ENCODE measurements around the gene CHRD. TPM values are rescaled to one million over a fixed set of nuclear protein-coding genes. Genes with fewer than 3 reads are reported as not detected.
A peak's percentile ranks its signal among the peaks of the same experiment; 100 is the strongest.

Gene CHRD
- total RNA-seq, 4 donors from 2014 or later: 0.11 to 10.7 (median 2.8) TPM

GRCh38 chr3:184371570-184372018 is 8.3 kb upstream of the CHRD start:
- Histone ChIP-seq H3K27ac (no peak overlapping the region), H3K4me3 (no peak overlapping the region), H3K27me3 (peaks cover 0 to 31% (median 0%) of the 10 kb centered on the region in 4 donors), H3K4me1 (peaks cover 0 to 20% (median 6%) of the 10 kb centered on the region in 3 donors), H3K9me3 (no peaks in the 10 kb centered on the region), H3K36me3 (peaks cover 0 to 40% (median 10%) of the 10 kb centered on the region in 3 donors)
- WGBS, 2 donors: 39 to 46% methylated on average over 5 of the region's 5 CpGs
- intact Hi-C loops (cut with DNase I): loop anchor here (10.0 kb wide), 2 partner anchors 143 to 173 kb away; no protein-coding TSS in a partner anchor
- peak; percentile 6 for DNase-seq
- TF ChIP-seq CTCF (IDR thresholded peaks at IDR 0.05) (peak; percentile 66 to 96 (median 92)), POLR2A (IDR thresholded peaks at IDR 0.05) (no peak)

GRCh38 chr3:184372296-184372821 is 7.5 kb upstream of the CHRD start:
- Histone ChIP-seq H3K36me3 (peaks cover 0 to 32% (median 10%) of the 10 kb centered on the region in 3 donors), H3K4me3 (no peak overlapping the region), H3K27ac (no peak overlapping the region), H3K9me3 (no peaks in the 10 kb centered on the region), H3K4me1 (peaks cover 0 to 20% (median 6%) of the 10 kb centered on the region in 3 donors), H3K27me3 (peaks cover 0 to 39% (median 0%) of the 10 kb centered on the region in 4 donors)
- no peak for DNase-seq
- no peak for TF ChIP-seq CTCF (IDR thresholded peaks at IDR 0.05)
- no peak for TF ChIP-seq POLR2A (IDR thresholded peaks at IDR 0.05)
- intact Hi-C loops (cut with DNase I): loop anchor here (10.0 kb wide), 2 partner anchors 142 to 172 kb away; no protein-coding TSS in a partner anchor
- 63 to 65% methylated on average over 8 of the region's 8 CpGs for WGBS, 2 donors

- intact Hi-C loops (cut with DNase I): loop anchor here (10.0 kb wide), 2 partner anchors 142 to 172 kb away; no protein-coding TSS in a partner anchor
- Histone ChIP-seq H3K4me3 (no peak overlapping the region), H3K27me3 (peaks cover 0 to 45% (median 0%) of the 10 kb centered on the region in 4 donors), H3K9me3 (no peaks in the 10 kb centered on the region), H3K36me3 (peaks cover 0 to 27% (median 8%) of the 10 kb centered on the region in 3 donors), H3K27ac (no peak overlapping the region), H3K4me1 (peaks cover 0 to 20% (median 6%) of the 10 kb centered on the region in 3 donors)
- no peak for TF ChIP-seq CTCF (IDR thresholded peaks at IDR 0.05)
- TF ChIP-seq POLR2A (IDR thresholded peaks at IDR 0.05): no peak
- 63 to 72% methylated on average over 4 to 5 of the region's 5 CpGs for WGBS, 2 donors
- no peak for DNase-seq
Observed at GRCh38 chr3:184372911-184373310, 6.9 kb upstream of the CHRD start.

GRCh38 chr3:184373422-184373821 is 6.4 kb upstream of the CHRD start:
- Histone ChIP-seq H3K4me3 (no peak overlapping the region), H3K4me1 (peaks cover 0 to 22% (median 6%) of the 10 kb centered on the region in 3 donors), H3K9me3 (no peaks in the 10 kb centered on the region), H3K36me3 (peaks cover 0 to 22% (median 3%) of the 10 kb centered on the region in 3 donors), H3K27ac (no peak overlapping the region), H3K27me3 (peaks cover 0 to 50% (median 0%) of the 10 kb centered on the region in 4 donors)
- TF ChIP-seq CTCF (IDR thresholded peaks at IDR 0.05) (no peak), POLR2A (IDR thresholded peaks at IDR 0.05) (no peak)
- WGBS, 2 donors: 50 to 67% methylated on average over 3 to 4 of the region's 6 CpGs
- no peak for DNase-seq
- intact Hi-C loops (cut with DNase I): loop anchor here (10.0 kb wide), 2 partner anchors 141 to 171 kb away; no protein-coding TSS in a partner anchor

- intact Hi-C loops (cut with DNase I): loop anchor here (10.0 kb wide), 2 partner anchors 139 to 169 kb away; no protein-coding TSS in a partner anchor
- WGBS, 2 donors: 78 to 80% methylated on average over 9 to 10 of the region's 12 CpGs
- Histone ChIP-seq H3K36me3 (no peaks in the 10 kb centered on the region), H3K4me3 (no peak overlapping the region), H3K9me3 (no peaks in the 10 kb centered on the region), H3K27me3 (peaks cover 0 to 74% (median 3%) of the 10 kb centered on the region in 4 donors), H3K27ac (no peak overlapping the region), H3K4me1 (peaks cover 6 to 39% (median 10%) of the 10 kb centered on the region in 3 donors)
- no peak for DNase-seq
- TF ChIP-seq CTCF (IDR thresholded peaks at IDR 0.05): no peak
- no peak for TF ChIP-seq POLR2A (IDR thresholded peaks at IDR 0.05)
Observed at GRCh38 chr3:184375747-184376461, 4.0 kb upstream of the CHRD start.

Data from esophagus squamous epithelium (tissue), 5 donors.